ENCODE data around the gene TRERF1.
A peak's percentile ranks its signal among the peaks of the same experiment; 100 is the strongest.

TRERF1 gene

DNA sequence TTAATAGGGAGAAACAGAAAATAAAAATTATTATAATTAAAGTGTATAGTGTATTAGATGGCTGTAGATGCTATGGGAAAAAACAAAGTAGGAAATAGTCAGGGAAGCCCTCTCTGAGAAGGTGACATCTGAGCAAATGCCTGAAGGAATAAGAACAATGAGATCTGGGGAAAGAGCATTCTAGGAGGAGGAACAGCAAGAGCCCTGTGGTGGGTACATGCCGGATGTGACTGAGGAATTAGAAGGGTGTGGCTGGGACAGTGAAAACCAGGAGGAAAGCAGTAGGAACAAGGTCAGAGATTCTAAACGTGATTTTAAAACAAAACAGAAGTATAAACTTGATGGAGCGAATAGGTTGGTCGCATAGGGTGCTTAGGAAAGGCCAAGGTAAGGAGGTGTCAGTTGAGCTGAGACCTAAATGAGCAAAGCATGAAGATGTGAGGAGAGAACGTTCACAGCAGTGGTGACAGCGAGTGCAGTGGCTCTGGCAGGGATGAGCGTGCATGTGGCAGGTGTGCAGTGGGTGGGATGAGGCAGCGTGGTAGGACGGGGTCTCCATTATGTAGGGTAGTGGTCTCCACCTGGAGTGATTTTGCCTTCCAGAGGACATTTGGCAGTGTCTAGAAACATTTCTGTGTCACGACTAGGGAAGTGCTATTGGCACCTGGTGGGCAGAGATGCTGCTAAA is 137.0 kb downstream of the TRERF1 start:
- H3K4me3 Mint-ChIP-seq: peak overlapping the region; percentile 25
- H3K4me1 Mint-ChIP-seq (ENCODE audit: low read depth): peaks cover 75% of the 10 kb centered on the region
- intact Hi-C loops (cut with micrococcal nuclease): loop anchor here (5.0 kb wide), 1 partner anchor 53 kb away; no protein-coding TSS in a partner anchor
- H3K27ac Mint-ChIP-seq: peak overlapping the region; percentile 92
- no peaks in the 10 kb centered on the region for H3K27me3 Mint-ChIP-seq
- no peaks in the 10 kb centered on the region for H3K9me3 Mint-ChIP-seq
- H3K36me3 Mint-ChIP-seq (ENCODE audit: low read depth): peaks cover 42% of the 10 kb centered on the region

GRCh38 chr6:42313941-42314570 is 137.7 kb downstream of the TRERF1 start:
- Mint-ChIP-seq H3K27ac (peak overlapping the region; percentile 92), H3K36me3 (ENCODE audit: low read depth) (peaks cover 38% of the 10 kb centered on the region), H3K9me3 (no peaks in the 10 kb centered on the region), H3K27me3 (no peaks in the 10 kb centered on the region), H3K4me1 (ENCODE audit: low read depth) (peaks cover 70% of the 10 kb centered on the region), H3K4me3 (no peak overlapping the region)
- intact Hi-C loops (cut with micrococcal nuclease): no loop called here

- no peak overlapping the region for H3K4me3 Mint-ChIP-seq
- peaks cover 32% of the 10 kb centered on the region for H3K36me3 Mint-ChIP-seq (ENCODE audit: low read depth)
- H3K27me3 Mint-ChIP-seq: no peaks in the 10 kb centered on the region
- H3K4me1 Mint-ChIP-seq (ENCODE audit: low read depth): peaks cover 71% of the 10 kb centered on the region
- intact Hi-C loops (cut with micrococcal nuclease): no loop called here
- peak overlapping the region; percentile 87 for H3K27ac Mint-ChIP-seq
- no peaks in the 10 kb centered on the region for H3K9me3 Mint-ChIP-seq
These were observed 138.7 kb downstream of the TRERF1 start for GRCh38 chr6:42313038-42313437.

- Mint-ChIP-seq H3K27ac (no peak overlapping the region), H3K4me1 (ENCODE audit: low read depth) (peaks cover 44% of the 10 kb centered on the region), H3K36me3 (ENCODE audit: low read depth) (peaks cover 22% of the 10 kb centered on the region), H3K27me3 (no peaks in the 10 kb centered on the region), H3K9me3 (no peaks in the 10 kb centered on the region), H3K4me3 (no peak overlapping the region)
- intact Hi-C loops (cut with micrococcal nuclease): no loop called here
These were observed 144.6 kb downstream of the TRERF1 start for GRCh38 chr6:42307141-42307470.

DNA sequence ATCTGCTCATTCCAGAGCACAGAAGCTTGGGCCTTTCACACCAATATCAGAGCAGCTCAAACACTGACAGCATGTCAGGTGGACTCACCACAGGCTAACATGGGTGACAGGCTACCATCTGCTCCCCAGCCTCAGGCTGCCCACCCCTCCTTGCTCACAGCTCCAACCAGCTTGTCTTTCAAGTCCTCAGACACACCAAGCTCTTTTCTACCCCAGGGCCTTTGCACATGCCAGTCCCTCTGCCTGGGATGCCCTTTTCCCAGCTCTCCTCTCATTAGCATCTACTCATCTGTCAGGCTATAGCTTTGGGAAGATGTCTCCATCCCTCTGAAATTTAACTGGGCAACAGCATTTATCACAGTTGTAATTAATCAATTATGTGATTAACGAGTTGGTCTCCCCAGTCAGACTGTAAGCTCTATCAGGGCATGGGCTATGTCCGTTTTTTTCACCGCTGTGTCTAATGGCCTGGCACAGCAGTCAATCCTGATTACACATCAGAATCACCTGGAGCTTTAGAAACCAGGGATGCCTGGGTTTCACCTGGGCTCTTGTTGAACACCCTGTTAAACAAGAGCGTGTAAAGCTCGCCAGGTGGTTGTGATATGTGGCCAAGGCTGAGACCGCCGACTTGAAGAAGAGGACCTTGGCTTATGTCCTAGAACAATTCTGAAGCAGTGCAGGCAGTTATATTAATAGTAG is 145.1 kb downstream of the TRERF1 start:
- H3K27me3 Mint-ChIP-seq: no peaks in the 10 kb centered on the region
- H3K4me3 Mint-ChIP-seq: no peak overlapping the region
- no peaks in the 10 kb centered on the region for H3K9me3 Mint-ChIP-seq
- no peak overlapping the region for H3K27ac Mint-ChIP-seq
- intact Hi-C loops (cut with micrococcal nuclease): no loop called here
- H3K36me3 Mint-ChIP-seq (ENCODE audit: low read depth): peaks cover 17% of the 10 kb centered on the region
- peaks cover 44% of the 10 kb centered on the region for H3K4me1 Mint-ChIP-seq (ENCODE audit: low read depth)

- Mint-ChIP-seq H3K9me3 (no peaks in the 10 kb centered on the region), H3K27me3 (no peaks in the 10 kb centered on the region), H3K4me3 (no peak overlapping the region), H3K27ac (no peak overlapping the region), H3K4me1 (ENCODE audit: low read depth) (peaks cover 43% of the 10 kb centered on the region), H3K36me3 (ENCODE audit: low read depth) (peaks cover 29% of the 10 kb centered on the region)
- intact Hi-C loops (cut with micrococcal nuclease): no loop called here
These were observed 147.5 kb downstream of the TRERF1 start for GRCh38 chr6:42304053-42304712.

DNA sequence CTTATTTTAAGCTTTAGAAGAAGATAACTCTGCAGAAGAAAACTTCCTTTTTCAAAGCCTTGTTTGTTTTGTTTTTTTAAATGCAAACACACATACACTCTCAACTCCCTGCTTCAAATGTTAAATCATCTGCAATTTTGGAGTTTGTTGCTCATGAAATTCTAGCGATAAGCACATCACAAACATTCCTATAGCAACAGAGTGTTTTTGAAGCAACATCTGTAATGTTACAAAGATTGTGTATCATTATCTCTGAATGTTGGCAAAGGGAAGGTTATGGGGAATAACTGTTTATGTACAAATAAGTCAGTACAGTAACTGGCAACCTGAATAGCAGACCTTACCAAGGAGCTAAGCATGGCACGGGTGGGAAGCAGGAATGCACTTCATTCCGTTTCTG is 149.3 kb downstream of the TRERF1 start:
- H3K4me3 Mint-ChIP-seq: no peak overlapping the region
- H3K4me1 Mint-ChIP-seq (ENCODE audit: low read depth): peaks cover 35% of the 10 kb centered on the region
- peaks cover 42% of the 10 kb centered on the region for H3K36me3 Mint-ChIP-seq (ENCODE audit: low read depth)
- H3K9me3 Mint-ChIP-seq: no peaks in the 10 kb centered on the region
- intact Hi-C loops (cut with micrococcal nuclease): no loop called here
- H3K27ac Mint-ChIP-seq: no peak overlapping the region
- no peaks in the 10 kb centered on the region for H3K27me3 Mint-ChIP-seq

DNA sequence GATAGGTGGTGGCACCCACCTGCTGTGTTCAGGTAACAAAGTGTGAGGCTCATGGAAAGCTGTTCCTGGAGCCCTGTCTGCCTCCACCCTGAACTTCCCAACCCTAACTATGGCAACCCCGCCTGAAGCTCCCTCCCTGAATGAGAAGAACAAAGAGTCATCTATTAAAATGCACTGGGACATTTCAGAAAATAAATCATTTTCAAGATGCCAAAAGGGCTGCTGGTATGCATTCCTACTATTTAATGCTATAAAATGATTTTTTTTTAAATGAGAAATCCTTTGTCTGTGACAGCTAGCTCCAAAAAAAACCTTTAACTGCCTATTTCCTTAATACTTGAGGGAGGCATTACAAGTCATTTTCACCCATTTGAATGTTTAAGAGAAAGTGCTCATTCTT is 149.7 kb downstream of the TRERF1 start:
- peaks cover 43% of the 10 kb centered on the region for H3K36me3 Mint-ChIP-seq (ENCODE audit: low read depth)
- intact Hi-C loops (cut with micrococcal nuclease): no loop called here
- H3K27me3 Mint-ChIP-seq: no peaks in the 10 kb centered on the region
- H3K27ac Mint-ChIP-seq: no peak overlapping the region
- no peaks in the 10 kb centered on the region for H3K9me3 Mint-ChIP-seq
- no peak overlapping the region for H3K4me3 Mint-ChIP-seq
- H3K4me1 Mint-ChIP-seq (ENCODE audit: low read depth): peaks cover 35% of the 10 kb centered on the region

DNA sequence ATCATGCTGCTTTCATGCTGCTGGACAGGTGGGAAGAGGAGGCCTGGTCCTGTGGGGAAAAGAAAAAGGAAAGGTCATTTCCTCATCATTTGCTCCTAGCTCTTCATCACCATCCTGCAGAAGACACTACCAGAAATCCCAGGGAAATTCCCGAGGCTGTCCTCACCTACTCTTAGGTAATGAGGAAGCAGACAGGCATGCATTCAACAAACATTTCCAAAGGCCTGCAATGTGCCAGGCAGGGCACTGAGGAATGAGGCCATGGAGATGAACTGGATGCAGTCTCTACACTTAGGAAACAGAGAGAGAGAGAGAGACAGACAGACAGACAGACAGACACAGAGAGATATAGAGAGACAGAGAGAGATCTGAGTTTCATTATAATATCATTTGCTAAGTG is 151.0 kb downstream of the TRERF1 start:
- H3K9me3 Mint-ChIP-seq: no peaks in the 10 kb centered on the region
- peaks cover 38% of the 10 kb centered on the region for H3K4me1 Mint-ChIP-seq (ENCODE audit: low read depth)
- H3K4me3 Mint-ChIP-seq: no peak overlapping the region
- H3K27ac Mint-ChIP-seq: no peak overlapping the region
- intact Hi-C loops (cut with micrococcal nuclease): no loop called here
- H3K36me3 Mint-ChIP-seq (ENCODE audit: low read depth): peaks cover 56% of the 10 kb centered on the region
- no peaks in the 10 kb centered on the region for H3K27me3 Mint-ChIP-seq

DNA sequence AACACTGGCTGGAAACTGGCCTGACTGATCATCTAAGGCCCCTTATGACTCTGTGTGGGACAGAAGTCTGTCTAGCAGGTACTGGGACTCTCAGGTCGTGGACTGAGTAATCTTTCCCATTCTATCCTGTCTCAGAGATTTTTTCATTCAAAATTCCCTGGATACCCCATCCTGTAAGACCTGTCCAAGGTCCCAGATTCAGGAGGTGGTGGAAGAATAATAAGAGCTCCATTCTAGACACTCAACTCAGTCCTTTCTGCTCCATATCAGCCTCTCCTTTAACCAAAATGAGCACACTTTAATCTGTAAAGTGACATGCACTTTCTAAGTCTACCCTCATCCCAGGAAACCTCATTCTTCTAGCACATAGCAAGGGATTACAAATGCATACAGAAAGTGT is 151.5 kb downstream of the TRERF1 start:
- Mint-ChIP-seq H3K4me3 (no peak overlapping the region), H3K4me1 (ENCODE audit: low read depth) (peaks cover 38% of the 10 kb centered on the region), H3K27me3 (no peaks in the 10 kb centered on the region), H3K27ac (no peak overlapping the region), H3K36me3 (ENCODE audit: low read depth) (peaks cover 61% of the 10 kb centered on the region), H3K9me3 (no peaks in the 10 kb centered on the region)
- intact Hi-C loops (cut with micrococcal nuclease): no loop called here

DNA sequence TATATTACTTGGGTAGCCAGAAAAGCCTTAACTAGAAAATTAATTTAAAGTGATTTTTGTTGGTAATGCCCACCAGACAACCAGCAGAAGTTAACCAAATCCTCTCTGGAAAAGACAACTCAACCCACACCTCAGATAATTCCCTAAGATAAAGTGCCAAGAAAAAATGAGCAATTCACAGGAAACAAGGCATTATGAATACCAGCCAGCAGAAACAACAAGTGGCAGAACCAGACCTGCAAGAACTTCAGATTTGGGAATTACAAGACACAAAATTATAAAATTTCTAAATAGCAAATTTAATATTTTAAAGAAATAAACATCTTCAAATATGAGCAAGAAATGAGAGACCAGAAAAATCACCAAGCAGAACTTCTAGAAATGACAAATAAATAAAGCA is 154.1 kb downstream of the TRERF1 start:
- H3K36me3 Mint-ChIP-seq (ENCODE audit: low read depth): peaks cover 85% of the 10 kb centered on the region
- no peak overlapping the region for H3K27ac Mint-ChIP-seq
- H3K27me3 Mint-ChIP-seq: no peaks in the 10 kb centered on the region
- intact Hi-C loops (cut with micrococcal nuclease): no loop called here
- no peak overlapping the region for H3K4me3 Mint-ChIP-seq
- peaks cover 50% of the 10 kb centered on the region for H3K4me1 Mint-ChIP-seq (ENCODE audit: low read depth)
- H3K9me3 Mint-ChIP-seq: no peaks in the 10 kb centered on the region

GRCh38 chr6:42296614-42297013 is 155.1 kb downstream of the TRERF1 start:
- H3K27me3 Mint-ChIP-seq: no peaks in the 10 kb centered on the region

DNA sequence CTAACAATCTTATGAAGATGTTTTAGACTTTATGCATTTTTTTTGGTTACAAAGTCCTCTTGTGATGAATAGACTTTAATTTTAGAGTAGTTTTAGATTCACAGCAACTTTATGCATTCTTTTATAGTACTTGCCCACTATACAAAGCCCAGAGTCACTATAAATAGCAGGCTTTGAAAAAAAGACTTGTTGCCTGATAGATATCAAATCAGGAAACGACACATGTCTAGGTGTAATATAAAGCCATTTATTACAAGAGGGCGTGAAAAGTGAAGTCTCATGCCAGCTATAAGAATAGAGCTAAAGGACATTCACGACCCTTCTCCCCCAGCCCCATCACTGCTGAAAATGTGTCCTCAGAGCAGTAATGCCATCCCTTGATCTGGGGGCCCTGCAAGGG is 156.0 kb downstream of the TRERF1 start:
- Mint-ChIP-seq H3K36me3 (ENCODE audit: low read depth) (peaks cover 95% of the 10 kb centered on the region), H3K4me1 (ENCODE audit: low read depth) (peaks cover 50% of the 10 kb centered on the region), H3K27ac (no peak overlapping the region), H3K4me3 (no peak overlapping the region), H3K9me3 (no peaks in the 10 kb centered on the region), H3K27me3 (no peaks in the 10 kb centered on the region)
- intact Hi-C loops (cut with micrococcal nuclease): no loop called here

More at GRCh38 chr6:42296614-42297013, 155.1 kb downstream of the TRERF1 start:
- H3K9me3 Mint-ChIP-seq: no peaks in the 10 kb centered on the region
- peaks cover 54% of the 10 kb centered on the region for H3K4me1 Mint-ChIP-seq (ENCODE audit: low read depth)
- H3K36me3 Mint-ChIP-seq (ENCODE audit: low read depth): peaks cover 94% of the 10 kb centered on the region
- no peak overlapping the region for H3K27ac Mint-ChIP-seq
- no peak overlapping the region for H3K4me3 Mint-ChIP-seq
- intact Hi-C loops (cut with micrococcal nuclease): no loop called here

DNA sequence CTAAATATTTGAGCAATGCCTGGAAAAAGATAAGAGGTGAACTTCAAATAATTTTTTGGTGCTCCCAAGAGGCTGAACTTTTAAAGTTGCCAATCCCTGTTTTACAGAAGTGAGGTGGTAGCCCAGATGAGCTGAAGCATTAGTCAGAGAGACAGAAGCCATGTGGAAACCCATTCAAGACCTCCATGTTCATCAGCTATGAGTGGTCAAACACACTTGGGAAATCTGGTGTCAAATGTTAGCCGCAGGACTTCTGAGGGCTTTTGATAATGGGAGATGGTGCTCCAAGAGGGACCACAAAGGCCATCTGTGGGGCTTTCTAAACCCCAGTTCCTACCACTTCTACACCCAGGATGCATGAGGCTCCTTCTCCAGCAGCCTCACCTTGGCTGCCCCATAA is 156.5 kb downstream of the TRERF1 start:
- Mint-ChIP-seq H3K4me3 (no peak overlapping the region), H3K27ac (no peak overlapping the region), H3K36me3 (ENCODE audit: low read depth) (peaks cover 94% of the 10 kb centered on the region), H3K27me3 (no peaks in the 10 kb centered on the region), H3K4me1 (ENCODE audit: low read depth) (peaks cover 52% of the 10 kb centered on the region), H3K9me3 (no peaks in the 10 kb centered on the region)
- intact Hi-C loops (cut with micrococcal nuclease): no loop called here

All from dendritic cell treated with granulocyte-macrophage colony-stimulating factor and Interleukin-4, amounts not matched to agents 40 ng/mL and 50 ng/mL, for 4 days (primary cell).